A673 (cell line): ENCODE measurements around the gene EFCAB8. TPM values are rescaled to one million over a fixed set of nuclear protein-coding genes. Genes with fewer than 3 reads are reported as not detected.

Source experiments
- BruUV-seq: library from RNA; stranded (reverse); fragments of 400-500 nt; replicated peaks from 2 replicates; lab custom pipeline; 2021; lab: Mats Ljungman, UMichigan
- CTCF ChIA-PET: fragments of 300-600 bp; sonication (Branson Sonifier 250); formaldehyde crosslinking; loops from one replicate; lab custom pipeline; 2022; ENCODE audit warnings: antibody characterized with exemption; lab: Charles Lee
- POLR2A ChIA-PET: fragments of 300-600 bp; sonication (Branson Sonifier 250); formaldehyde crosslinking; loops from one replicate; lab custom pipeline; 2022; ENCODE audit warnings: antibody characterized with exemption; ENCODE audit not compliant: low non-redundant PET; lab: Charles Lee
- DNase-seq: peaks from one replicate; pipeline ENCODE4 v3.0.0-alpha.2; 2015; ENCODE audit warnings: low spot score
- H3K27ac ChIP-seq: fragments of 200-600 bp; sonication (generic); 2 replicates; pipeline ENCODE4 v1.5.1; 2016; ENCODE audit warnings: mixed run types, low read depth, mild to moderate bottlenecking, mixed read lengths, antibody characterized with exemption, low read length; ENCODE audit not compliant: poor library complexity, severe bottlenecking
- H3K27me3 ChIP-seq: fragments of 200-600 bp; sonication (generic); replicated peaks from 2 replicates; pipeline ENCODE4 v1.6.1; 2017; ENCODE audit warnings: mixed run types, low read depth, mild to moderate bottlenecking, mixed read lengths, antibody characterized with exemption, low read length; ENCODE audit not compliant: insufficient read depth, poor library complexity
- H3K36me3 ChIP-seq: fragments of 200-600 bp; sonication (generic); 2 replicates; pipeline ENCODE4 v1.6.1; 2016; ENCODE audit warnings: mixed run types, mild to moderate bottlenecking, mixed read lengths, antibody characterized with exemption, low read length; ENCODE audit not compliant: insufficient read depth, poor library complexity, severe bottlenecking
- H3K4me1 ChIP-seq: fragments of 200-600 bp; sonication (generic); 2 replicates; pipeline ENCODE4 v1.6.1; 2017; ENCODE audit warnings: mixed run types, mild to moderate bottlenecking, mixed read lengths, antibody characterized with exemption, low read length; ENCODE audit not compliant: insufficient read depth, poor library complexity, severe bottlenecking
- H3K4me3 ChIP-seq: fragments of 200-600 bp; sonication (generic); 2 replicates; pipeline ENCODE4 v1.5.1; 2016; ENCODE audit warnings: low read depth, mixed run types, mild to moderate bottlenecking, mixed read lengths, low read length; ENCODE audit not compliant: poor library complexity, severe bottlenecking
- H3K9me3 ChIP-seq: fragments of 200-600 bp; sonication (generic); 2 replicates; pipeline ENCODE4 v1.6.1; 2016; ENCODE audit warnings: mixed run types, low read depth, mild to moderate bottlenecking, mixed read lengths, antibody characterized with exemption, low read length; ENCODE audit not compliant: poor library complexity, severe bottlenecking
- CTCF ChIP-seq: fragments of 300-800, 200-600 bp; sonication (generic); conservative IDR thresholded peaks from 2 replicates; pipeline ENCODE4 v1.5.1; 2017; ENCODE audit warnings: low read depth, mild to moderate bottlenecking, antibody characterized with exemption, low read length, moderate library complexity, mixed read lengths
- EZH2 ChIP-seq: fragments of 200-600 bp; sonication (generic); IDR thresholded peaks from 2 replicates; pipeline ENCODE4 v1.6.1; 2017; ENCODE audit warnings: borderline replicate concordance, low read depth, mild to moderate bottlenecking, mixed read lengths, antibody characterized with exemption, low read length; ENCODE audit not compliant: poor library complexity, severe bottlenecking
- intact Hi-C: fragments of 100-400 bp; cut with micrococcal nuclease; formaldehyde crosslinking; loops from one replicate; pipeline ENCODE4 v1.10.0; 2022; ENCODE audit not compliant: unreplicated experiment
- total RNA-seq: library from RNA; stranded (reverse); gene quantifications from 2 replicates; pipeline ENCODE4 v1.2.3, GENCODE V29; 2021

EFCAB8 gene
- total RNA-seq, 1 experiment from 2014 or later: not detected

- no peaks in the 10 kb centered on the region for H3K27me3 ChIP-seq
- no peaks in the 10 kb centered on the region for H3K4me1 ChIP-seq
- H3K36me3 ChIP-seq: no peaks in the 10 kb centered on the region
- no TSS peak for BruUV-seq
- intact Hi-C loops: no loop called here
- H3K9me3 ChIP-seq: no peaks in the 10 kb centered on the region
- ChIA-PET POLR2A (interaction anchor here (0.6 kb wide), 1 partner anchor 39 kb away, joined by 4 read pairs; no protein-coding TSS in a partner anchor), CTCF (no interaction called here)
- DNase-seq: no peak
- H3K4me3 ChIP-seq: no peak overlapping the region
- TF ChIP-seq EZH2 (no peak), CTCF (no peak)
- H3K27ac ChIP-seq: no peak overlapping the region
Measured at GRCh38 chr20:32872266-32872665, 13.5 kb downstream of the EFCAB8 start.

GRCh38 chr20:32875673-32876072 is 16.9 kb downstream of the EFCAB8 start:
- Histone ChIP-seq H3K36me3 (no peaks in the 10 kb centered on the region), H3K27me3 (no peaks in the 10 kb centered on the region), H3K4me1 (no peaks in the 10 kb centered on the region), H3K9me3 (no peaks in the 10 kb centered on the region), H3K4me3 (no peak overlapping the region), H3K27ac (no peak overlapping the region)
- CTCF ChIA-PET: no interaction called here
- intact Hi-C loops: no loop called here
- TF ChIP-seq CTCF (no peak), EZH2 (no peak)
- POLR2A ChIA-PET: interaction anchor here (0.7 kb wide), 1 partner anchor 47 kb away, joined by 19 read pairs; no protein-coding TSS in a partner anchor
- DNase-seq: no peak
- BruUV-seq: no TSS peak

GRCh38 chr20:32877507-32877906 is 18.8 kb downstream of the EFCAB8 start:
- Histone ChIP-seq H3K27me3 (no peaks in the 10 kb centered on the region), H3K9me3 (no peaks in the 10 kb centered on the region), H3K4me1 (no peaks in the 10 kb centered on the region), H3K4me3 (no peak overlapping the region), H3K27ac (no peak overlapping the region), H3K36me3 (no peaks in the 10 kb centered on the region)
- TF ChIP-seq CTCF (no peak), EZH2 (no peak)
- ChIA-PET POLR2A (no interaction called here), CTCF (no interaction called here)
- intact Hi-C loops: no loop called here
- no peak for DNase-seq
- no TSS peak for BruUV-seq
